Stomach (tissue), 9 donors: Measurements from ENCODE around the gene FOXJ3. TPM values are rescaled to one million over a fixed set of nuclear protein-coding genes. Genes with fewer than 3 reads are reported as not detected.

Source experiments
- DNase-seq, 2 donors: peaks; one replicate each; pipeline versions ENCODE4 v3.0.0 to v3.0.0-alpha.2; 2013 to 2019
- H3K27ac ChIP-seq, 5 donors: fragments of 200-600 bp in 4 of 5; sonication (generic) in 4 of 5; one replicate each; pipeline ENCODE4 v1.5.1; 2013 to 2019; ENCODE audit warnings: mild to moderate bottlenecking in 1 of 5, moderate library complexity in 1 of 5
- H3K27me3 ChIP-seq, 3 donors: fragments of 200-600 bp; sonication (generic); one replicate each; pipeline ENCODE4 v1.5.1; 2017 to 2019; ENCODE audit warnings: mixed run types in 1 of 3
- H3K36me3 ChIP-seq, 4 donors: fragments of 200-600 bp; sonication (generic); 1 replicate in 3 of 4; 2 replicates in 1 of 4; pipeline ENCODE4 v1.5.1; 2016 to 2019
- H3K4me1 ChIP-seq, 4 donors: fragments of 200-600 bp; sonication (generic); one replicate each; pipeline ENCODE4 v1.5.1; 2016 to 2019
- H3K4me3 ChIP-seq, 4 donors: fragments of 200-600 bp; sonication (generic) in 3 of 4; one replicate each; pipeline ENCODE4 v1.5.1; 2016 to 2019; ENCODE audit warnings: mild to moderate bottlenecking in 1 of 4
- H3K9me3 ChIP-seq, 4 donors: fragments of 200-600 bp; sonication (generic); one replicate each; pipeline ENCODE4 v1.5.1; 2016 to 2019
- EP300 ChIP-seq: sonication (generic); formaldehyde crosslinking; IDR thresholded peaks from one replicate; pipeline ENCODE4 v1.6.1; 2017; ENCODE audit warnings: antibody characterized with exemption
- POLR2A ChIP-seq, 4 donors: fragments of 450-650 bp; IDR thresholded peaks; one replicate each; pipeline ENCODE4 v1.6.1; 2016; ENCODE audit warnings: antibody characterized with exemption in 4 of 4, control low read depth in 2 of 4, mild to moderate bottlenecking in 1 of 4, moderate library complexity in 1 of 4
- POLR2AphosphoS5 ChIP-seq, 3 donors: sonication (generic); formaldehyde crosslinking; IDR thresholded peaks; one replicate each; pipeline ENCODE4 v1.6.1; 2016; ENCODE audit warnings: antibody characterized with exemption in 3 of 3
- WGBS, 5 donors: extraction: QIAGEN DNeasy Blood & Tissue Kit in 3 of 5; methylation state at CpG; one replicate each; pipeline versions ENCODE4 v1.1.5 to v1.1.7; 2013 to 2018; 5-methylcytosine and 5-hydroxymethylcytosine counted together
- intact Hi-C: fragments of 100-400 bp; cut with DNase I; formaldehyde crosslinking; loops from one replicate; pipeline ENCODE4 v1.15.1; 2023; ENCODE audit warnings: low total_unique reads
- polyA plus RNA-seq, 3 donors: library from polyadenylated mRNA; stranded (reverse); fragments of 200-250 nt; gene quantifications; one replicate each; pipeline ENCODE4 v1.2.3, GENCODE V29; 2013
- total RNA-seq, 5 donors: library from RNA; depleted of rRNA; stranded (reverse); fragments of >200 nt; gene quantifications; one replicate each; pipeline versions ENCODE4 v1.1.0 to v1.2.3, GENCODE V29; 2014 to 2016
- TF ChIP-seq, protein P1 (sequence below), 7 experiments: fragments of 450-650 bp in 4 of 7; fragments of 200-600 bp in 3 of 7; sonication (generic) in 3 of 7; IDR thresholded peaks; one replicate each; pipeline ENCODE4 v1.5.1; 2016 to 2019; ENCODE audit warnings: antibody characterized with exemption in 7 of 7, control low read depth in 2 of 7, mild to moderate bottlenecking in 1 of 7
- donor health status: healthy with polysubstance abuse.
- donor health status: Bipolar disorder and iron deficiency.
- donor health status: healthy.

Gene FOXJ3
- total and polyA plus RNA-seq, 8 donors = 8.3 to 57.3 (median 12.3) TPM

DNA sequence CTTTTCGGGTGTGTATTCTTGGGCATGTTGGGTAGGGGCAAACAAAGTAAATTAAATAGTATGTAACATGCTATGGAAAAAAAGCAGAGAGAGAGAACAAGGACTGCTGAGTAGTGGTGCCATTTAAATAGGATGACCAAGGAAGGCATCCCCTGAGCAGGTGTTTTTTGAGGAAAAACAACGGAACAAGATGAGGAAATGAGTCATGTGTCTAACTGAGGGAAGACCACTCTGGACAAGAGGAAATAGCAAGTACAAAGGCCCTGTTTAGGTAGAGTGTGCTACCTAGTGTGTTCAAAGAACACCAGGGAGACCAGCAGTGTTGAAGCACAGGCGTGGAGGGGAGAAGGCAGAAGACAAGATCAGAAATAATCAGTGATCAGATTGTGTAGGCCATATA is 150.4 kb downstream of the FOXJ3 start:
- TF ChIP-seq, protein P1, sequence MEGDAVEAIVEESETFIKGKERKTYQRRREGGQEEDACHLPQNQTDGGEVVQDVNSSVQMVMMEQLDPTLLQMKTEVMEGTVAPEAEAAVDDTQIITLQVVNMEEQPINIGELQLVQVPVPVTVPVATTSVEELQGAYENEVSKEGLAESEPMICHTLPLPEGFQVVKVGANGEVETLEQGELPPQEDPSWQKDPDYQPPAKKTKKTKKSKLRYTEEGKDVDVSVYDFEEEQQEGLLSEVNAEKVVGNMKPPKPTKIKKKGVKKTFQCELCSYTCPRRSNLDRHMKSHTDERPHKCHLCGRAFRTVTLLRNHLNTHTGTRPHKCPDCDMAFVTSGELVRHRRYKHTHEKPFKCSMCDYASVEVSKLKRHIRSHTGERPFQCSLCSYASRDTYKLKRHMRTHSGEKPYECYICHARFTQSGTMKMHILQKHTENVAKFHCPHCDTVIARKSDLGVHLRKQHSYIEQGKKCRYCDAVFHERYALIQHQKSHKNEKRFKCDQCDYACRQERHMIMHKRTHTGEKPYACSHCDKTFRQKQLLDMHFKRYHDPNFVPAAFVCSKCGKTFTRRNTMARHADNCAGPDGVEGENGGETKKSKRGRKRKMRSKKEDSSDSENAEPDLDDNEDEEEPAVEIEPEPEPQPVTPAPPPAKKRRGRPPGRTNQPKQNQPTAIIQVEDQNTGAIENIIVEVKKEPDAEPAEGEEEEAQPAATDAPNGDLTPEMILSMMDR (IDR thresholded peaks at IDR 0.05) = no peak
- TF ChIP-seq POLR2A (IDR thresholded peaks at IDR 0.05) (no peak), POLR2AphosphoS5 (IDR thresholded peaks at IDR 0.05) (no peak), EP300 (no peak)
- no peak overlapping the region for H3K4me3 ChIP-seq
- no peaks in the 10 kb centered on the region for H3K9me3 ChIP-seq
- peaks cover 4 to 8% (median 5%) of the 10 kb centered on the region in 4 donors for H3K4me1 ChIP-seq
- 78 to 94% (median 93%) methylated on average over 3 of the region's 3 CpGs for WGBS, 5 donors
- intact Hi-C loops = no loop called here
- H3K36me3 ChIP-seq = peaks cover 3 to 91% (median 81%) of the 10 kb centered on the region in 4 donors
- no peak for DNase-seq
- no peaks in the 10 kb centered on the region for H3K27me3 ChIP-seq
- H3K27ac ChIP-seq = no peak overlapping the region

DNA sequence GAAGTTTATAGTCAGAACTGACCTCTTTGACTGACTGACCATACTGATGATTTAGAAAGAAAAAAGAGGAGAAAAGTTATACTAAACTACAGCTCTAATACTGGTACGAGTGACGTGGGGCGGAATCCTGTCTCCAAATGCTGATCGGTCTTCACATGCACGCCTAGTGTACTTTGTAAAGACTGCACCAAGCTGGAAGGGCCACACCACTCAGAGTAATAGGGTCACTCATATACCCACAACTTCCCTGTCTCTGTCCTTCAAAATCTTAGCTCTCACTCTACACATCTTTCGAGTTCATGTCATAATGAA is 151.1 kb downstream of the FOXJ3 start:
- Histone ChIP-seq H3K4me1 (peaks cover 6 to 15% (median 10%) of the 10 kb centered on the region in 4 donors), H3K4me3 (no peak overlapping the region), H3K9me3 (no peaks in the 10 kb centered on the region), H3K36me3 (peaks cover 3 to 88% (median 79%) of the 10 kb centered on the region in 4 donors), H3K27me3 (no peaks in the 10 kb centered on the region), H3K27ac (no peak overlapping the region)
- no peak for DNase-seq
- TF ChIP-seq POLR2A (IDR thresholded peaks at IDR 0.05) = no peak
- TF ChIP-seq EP300 = no peak
- TF ChIP-seq, protein P1 (IDR thresholded peaks at IDR 0.05) = no peak
- TF ChIP-seq POLR2AphosphoS5 (IDR thresholded peaks at IDR 0.05) = no peak
- WGBS, 5 donors = 94 to 98% (median 96%) methylated on average over 6 of the region's 6 CpGs
- intact Hi-C loops = no loop called here

DNA sequence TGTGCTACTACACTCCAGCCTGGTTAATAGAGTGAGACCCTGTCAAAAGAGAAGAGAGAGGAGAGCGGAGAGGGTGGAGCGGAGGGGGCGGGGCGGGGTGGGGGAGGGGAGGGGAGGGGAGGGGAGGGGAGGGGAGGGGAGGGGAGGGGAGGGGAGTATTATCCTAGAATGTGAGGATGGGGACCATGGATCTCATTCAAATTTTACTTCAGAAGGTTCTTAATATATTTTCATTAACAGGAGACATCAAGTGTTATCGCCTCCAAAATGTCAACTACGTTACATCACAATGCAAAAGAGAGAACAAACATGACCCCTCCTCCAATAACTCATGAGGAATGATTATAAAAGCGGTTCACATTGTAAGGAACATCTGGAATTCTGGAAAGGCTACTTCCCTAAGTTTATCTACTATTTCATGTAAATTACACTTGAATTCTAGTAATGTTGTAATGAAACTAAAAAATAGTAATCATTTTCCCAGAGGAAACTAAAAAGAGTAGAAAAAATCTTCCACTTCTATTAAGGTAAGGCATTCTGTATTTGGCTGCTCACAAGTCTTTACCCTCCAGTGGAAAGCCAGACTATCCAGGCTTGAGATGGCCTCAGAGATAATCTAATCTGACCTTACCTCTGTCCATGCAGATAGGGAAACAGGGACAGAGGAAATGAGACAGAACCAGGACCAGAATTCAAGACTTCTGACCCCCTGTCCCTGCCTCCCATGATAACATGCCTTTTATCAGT is 151.7 kb downstream of the FOXJ3 start:
- WGBS, 5 donors = 79 to 93% (median 90%) methylated on average over 3 to 7 of the region's 7 CpGs
- no peak overlapping the region for H3K27ac ChIP-seq
- no peak overlapping the region for H3K4me3 ChIP-seq
- no peaks in the 10 kb centered on the region for H3K9me3 ChIP-seq
- intact Hi-C loops = no loop called here
- DNase-seq = no peak
- H3K4me1 ChIP-seq = peaks cover 6 to 20% (median 14%) of the 10 kb centered on the region in 4 donors
- H3K27me3 ChIP-seq = no peaks in the 10 kb centered on the region
- TF ChIP-seq POLR2A (IDR thresholded peaks at IDR 0.05) (no peak), POLR2AphosphoS5 (IDR thresholded peaks at IDR 0.05) (no peak), EP300 (no peak)
- TF ChIP-seq, protein P1 (IDR thresholded peaks at IDR 0.05) = no peak
- H3K36me3 ChIP-seq = peaks cover 3 to 82% (median 74%) of the 10 kb centered on the region in 4 donors

DNA sequence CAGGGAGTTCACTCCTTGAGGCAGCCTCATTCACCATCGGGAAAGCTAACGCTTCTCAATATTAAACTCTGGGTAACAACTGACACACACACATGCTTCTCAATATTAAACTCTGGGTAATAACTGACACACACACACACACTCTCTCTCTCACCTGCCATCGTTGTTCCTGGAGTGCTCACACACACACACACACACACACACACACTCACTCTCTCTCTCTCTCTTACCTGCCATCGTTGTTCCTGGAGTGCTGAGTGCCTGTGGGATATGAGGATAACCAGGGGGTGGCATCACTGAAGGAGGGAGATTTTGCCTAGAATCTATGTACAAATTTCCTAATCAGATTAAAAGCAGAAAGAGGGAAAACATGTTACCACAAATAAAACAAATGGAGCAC is 153.3 kb downstream of the FOXJ3 start:
- Histone ChIP-seq H3K4me1 (peaks cover 16 to 35% (median 27%) of the 10 kb centered on the region in 4 donors), H3K4me3 (no peak overlapping the region), H3K27ac (no peak overlapping the region), H3K9me3 (no peaks in the 10 kb centered on the region), H3K36me3 (peaks cover 3 to 65% (median 59%) of the 10 kb centered on the region in 4 donors), H3K27me3 (no peaks in the 10 kb centered on the region)
- intact Hi-C loops = no loop called here
- DNase-seq = no peak
- TF ChIP-seq POLR2AphosphoS5 (IDR thresholded peaks at IDR 0.05) = no peak
- no peak for TF ChIP-seq POLR2A (IDR thresholded peaks at IDR 0.05)
- TF ChIP-seq, protein P1 (IDR thresholded peaks at IDR 0.05) = no peak
- TF ChIP-seq EP300 = no peak
- WGBS, 5 donors = 85 to 92% (median 88%) methylated on average over 4 of the region's 4 CpGs
